RWPE2 (cell line): ENCODE results near the gene SYTL4.

Source experiments
- ATAC-seq: fragments of 200-7000 bp; cut with Tn5 transposase; 3 replicates; pipeline ENCODE4 v1.9.1; 2021; ENCODE audit warnings: low read depth
- DNase-seq: peaks from one replicate; pipeline ENCODE4 v3.0.0-alpha.2; 2020; ENCODE audit warnings: low spot score
- H3K27ac ChIP-seq: fragments of 450-650 bp; 2 replicates; pipeline ENCODE4 v1.5.1; 2017; ENCODE audit warnings: mild to moderate bottlenecking; ENCODE audit not compliant: poor library complexity, severe bottlenecking
- H3K27me3 ChIP-seq: fragments of 250-450 bp; sonication (Bioruptor Pico); 2 replicates; pipeline ENCODE4 v1.5.1; 2021; ENCODE audit warnings: mild to moderate bottlenecking, moderate library complexity; ENCODE audit not compliant: insufficient read depth, poor library complexity, severe bottlenecking
- H3K36me3 ChIP-seq: fragments of 250-450 bp; sonication (Bioruptor Pico); 2 replicates; pipeline ENCODE4 v1.5.1; 2020; ENCODE audit warnings: low read depth, mild to moderate bottlenecking, moderate library complexity
- H3K4me1 ChIP-seq: fragments of 250-450 bp; sonication (Bioruptor Pico); 2 replicates; pipeline ENCODE4 v1.5.1; 2021; ENCODE audit warnings: mild to moderate bottlenecking, moderate library complexity; ENCODE audit not compliant: insufficient read depth, poor library complexity, severe bottlenecking
- H3K4me3 ChIP-seq: fragments of 250-450 bp; sonication (Bioruptor Pico); 2 replicates; pipeline ENCODE4 v1.5.1; 2021; ENCODE audit warnings: mild to moderate bottlenecking, moderate library complexity; ENCODE audit not compliant: severe bottlenecking
- H3K9me3 ChIP-seq: fragments of 250-450 bp; sonication (Bioruptor Pico); 2 replicates; pipeline ENCODE4 v1.5.1; 2021; ENCODE audit warnings: mild to moderate bottlenecking, moderate library complexity; ENCODE audit not compliant: severe bottlenecking
- TF ChIP-seq, protein P1 (sequence below): fragments of 450-650 bp; IDR thresholded peaks from one replicate; pipeline ENCODE4 v1.5.1; 2017; ENCODE audit warnings: mild to moderate bottlenecking, moderate library complexity; ENCODE audit not compliant: poor library complexity, severe bottlenecking

The SYTL4 gene

DNA sequence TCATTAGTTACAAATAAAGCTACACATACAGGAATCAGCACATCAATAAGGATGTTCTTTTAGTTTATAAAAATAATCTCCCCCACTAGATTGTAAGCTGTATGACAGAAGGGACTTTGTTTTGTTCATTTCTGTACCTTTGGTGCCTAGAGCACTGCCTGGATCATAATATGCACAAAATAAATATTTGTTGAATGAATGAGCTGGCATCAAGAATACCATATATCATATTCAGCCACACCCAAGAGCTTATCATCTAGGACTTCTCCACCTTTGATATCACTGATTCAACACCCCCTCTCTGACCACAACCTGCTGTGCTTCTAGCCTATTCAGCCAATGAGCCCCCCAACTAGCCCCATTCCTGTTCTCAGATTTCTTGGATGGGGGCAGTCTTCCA is 10.6 kb downstream of the SYTL4 start:
- Histone ChIP-seq H3K36me3 (no peaks in the 10 kb centered on the region), H3K27me3 (no peaks in the 10 kb centered on the region), H3K4me3 (no peak overlapping the region), H3K4me1 (no peaks in the 10 kb centered on the region), H3K9me3 (no peaks in the 10 kb centered on the region), H3K27ac (no peak overlapping the region)
- TF ChIP-seq, protein P1, sequence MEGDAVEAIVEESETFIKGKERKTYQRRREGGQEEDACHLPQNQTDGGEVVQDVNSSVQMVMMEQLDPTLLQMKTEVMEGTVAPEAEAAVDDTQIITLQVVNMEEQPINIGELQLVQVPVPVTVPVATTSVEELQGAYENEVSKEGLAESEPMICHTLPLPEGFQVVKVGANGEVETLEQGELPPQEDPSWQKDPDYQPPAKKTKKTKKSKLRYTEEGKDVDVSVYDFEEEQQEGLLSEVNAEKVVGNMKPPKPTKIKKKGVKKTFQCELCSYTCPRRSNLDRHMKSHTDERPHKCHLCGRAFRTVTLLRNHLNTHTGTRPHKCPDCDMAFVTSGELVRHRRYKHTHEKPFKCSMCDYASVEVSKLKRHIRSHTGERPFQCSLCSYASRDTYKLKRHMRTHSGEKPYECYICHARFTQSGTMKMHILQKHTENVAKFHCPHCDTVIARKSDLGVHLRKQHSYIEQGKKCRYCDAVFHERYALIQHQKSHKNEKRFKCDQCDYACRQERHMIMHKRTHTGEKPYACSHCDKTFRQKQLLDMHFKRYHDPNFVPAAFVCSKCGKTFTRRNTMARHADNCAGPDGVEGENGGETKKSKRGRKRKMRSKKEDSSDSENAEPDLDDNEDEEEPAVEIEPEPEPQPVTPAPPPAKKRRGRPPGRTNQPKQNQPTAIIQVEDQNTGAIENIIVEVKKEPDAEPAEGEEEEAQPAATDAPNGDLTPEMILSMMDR: no peak
- DNase-seq (no peak), ATAC-seq (no peak)

DNA sequence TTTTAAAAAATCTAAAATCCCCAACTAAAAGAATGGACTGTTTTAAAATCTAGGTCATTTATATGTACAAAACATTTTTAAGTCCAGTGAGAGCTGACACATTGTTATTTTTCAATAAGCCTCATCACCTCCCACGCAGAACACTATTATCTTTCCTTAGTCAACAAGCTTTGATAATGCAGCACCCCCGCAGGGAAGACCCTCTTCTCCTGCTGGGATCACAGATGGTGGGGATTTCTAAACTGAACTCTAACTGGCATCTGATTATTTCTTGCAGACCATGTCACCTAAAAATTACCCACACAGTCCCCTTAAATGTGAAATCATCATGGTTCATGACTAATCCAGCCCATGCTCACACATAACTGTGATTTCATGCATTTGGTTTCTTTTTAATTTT is 11.6 kb downstream of the SYTL4 start:
- TF ChIP-seq, protein P1: no peak
- no peak for ATAC-seq
- H3K27me3 ChIP-seq: no peaks in the 10 kb centered on the region
- H3K9me3 ChIP-seq: no peaks in the 10 kb centered on the region
- H3K27ac ChIP-seq: no peak overlapping the region
- H3K4me1 ChIP-seq: no peaks in the 10 kb centered on the region
- no peak overlapping the region for H3K4me3 ChIP-seq
- DNase-seq: no peak
- H3K36me3 ChIP-seq: no peaks in the 10 kb centered on the region

DNA sequence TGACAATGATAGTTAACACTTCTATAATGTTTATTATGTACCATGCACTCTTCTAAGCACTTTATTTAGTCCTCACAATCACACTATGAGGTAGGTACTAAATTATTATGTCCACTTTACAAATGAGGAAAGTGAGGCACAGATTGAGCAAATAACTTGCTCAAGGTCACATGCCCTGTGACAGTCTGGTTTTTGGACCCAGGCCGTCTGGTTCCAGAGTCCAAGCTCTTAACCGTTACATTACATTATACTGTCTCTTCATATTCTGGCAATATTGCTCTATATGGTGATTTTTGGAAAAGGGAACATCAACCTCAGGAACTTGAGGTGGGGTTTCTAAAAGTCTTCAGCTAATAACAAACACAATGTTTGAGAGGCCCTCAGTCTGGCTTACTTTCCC is 12.8 kb downstream of the SYTL4 start:
- TF ChIP-seq, protein P1: no peak
- ATAC-seq: no peak
- no peaks in the 10 kb centered on the region for H3K4me1 ChIP-seq
- DNase-seq: no peak
- H3K9me3 ChIP-seq: no peaks in the 10 kb centered on the region
- no peaks in the 10 kb centered on the region for H3K27me3 ChIP-seq
- H3K4me3 ChIP-seq: no peak overlapping the region
- no peak overlapping the region for H3K27ac ChIP-seq
- no peaks in the 10 kb centered on the region for H3K36me3 ChIP-seq

DNA sequence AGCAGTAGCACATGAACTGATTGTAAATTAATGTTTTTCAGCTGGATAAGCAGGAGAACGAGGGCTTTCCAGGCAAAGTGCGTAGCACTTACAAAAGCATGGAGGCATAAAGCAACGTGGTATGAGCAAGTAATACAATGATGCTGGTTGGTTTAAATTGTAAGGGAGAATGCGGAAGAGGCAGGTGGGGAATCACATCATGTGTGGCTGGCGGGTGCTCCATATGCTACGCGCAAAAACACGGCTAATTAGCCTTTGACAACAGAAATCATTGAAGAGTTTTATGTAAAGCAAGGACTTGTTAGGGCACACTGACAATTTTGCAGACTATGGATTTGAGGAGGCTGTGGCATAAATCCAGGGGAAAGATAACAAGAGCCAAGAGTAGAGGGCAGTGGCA is 14.6 kb downstream of the SYTL4 start:
- Histone ChIP-seq H3K27ac (no peak overlapping the region), H3K4me1 (no peaks in the 10 kb centered on the region), H3K9me3 (no peaks in the 10 kb centered on the region), H3K4me3 (no peak overlapping the region), H3K27me3 (no peaks in the 10 kb centered on the region), H3K36me3 (no peaks in the 10 kb centered on the region)
- DNase-seq: no peak
- ATAC-seq: no peak
- TF ChIP-seq, protein P1: no peak

DNA sequence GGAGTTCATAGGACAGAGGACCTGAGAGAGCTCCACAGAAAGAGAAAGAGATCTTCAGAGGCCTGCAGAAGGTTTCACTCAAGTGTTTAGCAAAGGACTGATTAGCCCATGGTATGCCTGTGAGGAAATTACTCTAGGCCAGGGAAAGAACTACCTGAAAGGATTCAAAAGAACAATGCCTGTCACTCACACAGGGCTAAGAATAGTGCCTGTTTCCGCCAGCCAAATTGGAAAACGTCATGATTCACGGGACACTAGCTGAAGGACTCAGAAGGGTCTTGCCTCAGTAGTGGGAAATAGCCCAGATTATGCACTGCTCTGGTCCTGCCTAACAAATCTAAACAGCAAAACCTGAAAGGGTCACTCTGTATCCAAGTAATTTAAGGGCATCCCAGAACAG is 21.1 kb downstream of the SYTL4 start:
- TF ChIP-seq, protein P1: no peak
- no peak for ATAC-seq
- Histone ChIP-seq H3K9me3 (no peaks in the 10 kb centered on the region), H3K4me1 (no peaks in the 10 kb centered on the region), H3K27me3 (no peaks in the 10 kb centered on the region), H3K27ac (no peak overlapping the region), H3K4me3 (no peak overlapping the region), H3K36me3 (no peaks in the 10 kb centered on the region)
- no peak for DNase-seq
